CD4-positive, alpha-beta T cell treated with Interleukin-4 for 4 hours (primary cell): ENCODE data around the gene KIF18B.
"Not testable (repeated sequence)": the region's sequence is repeated elsewhere in the genome, so short reads cannot be mapped to it uniquely, and the experiment has no call there.

ENCODE experiments used
- DNase-seq: peaks from one replicate; pipeline ENCODE4 v3.0.0-alpha.2; 2020

KIF18B gene

GRCh38 chr17:44969144-44969780 lies 21.7 kb upstream of the KIF18B start:
- DNase-seq = no peak

- DNase-seq = peak; percentile 75
Measured at GRCh38 chr17:44968225-44969143, 20.9 kb upstream of the KIF18B start, which contains the start of gene C1QL1. Gene C1QL1, minus strand, starts transcription at chr17:44968303. Its CDS starts 255 bp downstream, at chr17:44968048.

DNA sequence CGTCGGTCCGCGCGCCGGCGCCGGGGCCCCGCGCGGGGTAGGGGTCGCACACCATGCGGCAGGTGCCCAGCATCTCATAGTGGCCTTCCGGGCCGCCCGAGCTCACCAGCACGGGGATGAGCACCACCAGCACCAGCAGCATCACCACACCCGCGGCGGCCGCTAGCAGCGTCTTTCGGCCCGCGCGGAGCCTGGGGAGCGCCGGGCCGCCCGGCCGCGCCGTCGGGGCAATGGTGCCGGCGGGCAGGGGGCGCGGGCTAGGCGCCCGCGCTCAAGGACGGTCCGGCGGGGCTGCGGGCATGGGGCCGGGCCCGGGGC lies 20.3 kb upstream of the KIF18B start:
- DNase-seq = no peak

DNA sequence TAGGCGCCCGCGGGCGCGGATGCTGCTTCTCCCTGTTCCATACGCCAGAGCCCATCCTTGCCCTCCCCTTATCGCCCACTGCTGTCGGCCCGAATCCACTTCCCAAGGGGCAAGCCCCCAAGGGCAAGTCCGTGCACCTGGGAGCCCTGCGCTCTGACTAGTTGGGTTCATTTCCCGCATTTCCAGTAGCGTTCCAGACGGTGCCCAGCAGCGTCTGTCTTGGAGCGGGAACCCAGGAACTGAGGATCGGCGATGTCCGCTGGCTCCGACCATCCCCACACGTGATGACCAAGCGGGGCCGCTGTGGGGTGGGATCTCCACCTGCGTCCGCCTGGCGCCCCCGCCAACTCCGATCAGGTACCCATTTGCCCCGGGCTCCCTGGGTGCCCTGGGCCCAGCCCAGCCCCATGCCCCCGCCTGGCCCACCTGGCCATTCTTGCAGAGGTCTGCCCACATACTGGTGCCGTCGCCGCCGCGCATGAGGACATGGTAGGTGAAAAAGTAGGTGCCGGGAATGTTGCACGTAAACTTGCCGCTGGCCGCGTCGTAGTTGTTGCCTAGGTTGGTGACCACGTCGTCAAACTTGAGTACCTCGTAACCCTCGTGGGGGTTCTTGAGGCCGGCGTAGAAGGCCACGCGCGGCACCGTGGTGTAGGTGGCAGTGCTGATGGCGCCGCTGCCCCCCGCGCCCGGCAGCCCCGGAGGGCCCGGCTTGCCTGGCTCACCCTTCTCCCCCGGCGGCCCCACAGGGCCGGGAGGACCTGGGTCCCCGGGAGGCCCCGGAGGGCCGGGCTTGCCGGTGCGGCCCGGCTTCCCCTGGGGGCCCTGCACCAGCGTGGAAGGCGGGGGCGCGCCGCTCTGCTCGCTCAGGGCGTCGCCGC lies 19.7 kb upstream of the KIF18B start:
- no peak for DNase-seq

DNA sequence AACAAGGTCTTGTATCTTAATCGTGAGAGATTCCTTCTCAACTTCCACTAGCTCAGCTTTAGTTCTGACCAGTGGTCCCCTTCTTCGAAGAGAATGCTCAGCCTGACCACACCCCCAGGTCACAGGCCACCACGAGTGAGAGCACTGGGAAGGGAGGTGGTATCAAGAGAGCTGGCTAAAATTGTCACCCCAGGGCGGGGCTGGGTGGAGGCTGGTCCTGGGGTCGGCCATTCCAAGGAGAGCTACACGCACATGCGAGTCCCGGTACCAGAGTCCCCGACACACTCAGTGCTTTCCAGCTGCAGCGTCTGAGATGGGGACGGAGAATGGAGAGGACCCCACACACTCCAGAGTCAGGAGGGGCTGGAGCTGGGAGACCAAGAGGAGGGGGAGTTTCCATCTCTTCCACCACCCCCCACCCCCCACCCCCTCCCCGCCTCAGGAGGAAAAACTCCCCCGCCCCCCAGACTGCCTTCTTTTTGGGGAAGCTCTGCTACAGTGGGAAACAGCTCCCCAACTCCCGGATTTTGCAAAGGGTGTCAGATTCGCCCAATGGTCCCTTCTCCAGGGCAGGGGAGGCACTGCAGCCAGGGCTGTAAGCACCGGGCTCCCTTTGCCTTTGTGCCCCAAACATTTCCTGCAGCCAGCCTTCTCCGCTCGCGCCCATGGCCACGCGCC lies 18.9 kb upstream of the KIF18B start:
- DNase-seq = no peak

DNA sequence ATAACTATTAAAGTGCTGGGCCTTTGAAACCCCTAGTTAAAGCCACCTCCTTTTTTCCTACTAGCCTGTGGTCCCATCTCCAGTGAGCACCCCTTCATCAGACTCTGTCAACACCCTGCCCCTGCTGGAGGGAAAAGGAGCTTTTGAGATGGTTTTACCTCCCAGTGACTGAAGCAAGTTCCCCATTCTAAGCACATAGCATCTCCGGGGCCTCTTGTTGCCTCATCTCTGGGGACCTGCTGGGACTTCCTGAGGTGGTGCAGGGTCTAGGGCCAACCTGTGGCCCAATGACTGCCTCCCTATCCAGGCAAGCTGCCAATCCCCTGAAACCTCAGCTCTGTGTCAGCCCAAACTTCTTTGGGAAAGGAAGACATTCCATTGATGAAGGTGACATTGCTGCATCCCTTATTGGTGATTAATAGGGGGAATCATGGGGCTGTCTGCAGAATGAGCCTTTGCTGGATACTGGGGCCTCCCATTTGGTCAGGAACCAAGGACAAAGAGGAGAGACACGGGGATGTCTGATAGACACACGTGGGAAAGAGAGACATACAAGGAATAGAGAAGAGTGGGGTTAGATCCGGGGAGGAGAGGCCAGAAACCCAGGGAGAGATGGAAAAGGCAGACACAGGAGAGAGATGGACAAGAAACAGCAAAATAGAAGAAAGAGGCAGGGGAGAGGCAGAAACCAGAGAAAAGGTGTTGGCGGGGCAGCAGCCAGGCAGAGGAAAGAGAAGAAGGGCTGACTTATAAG lies 18.1 kb upstream of the KIF18B start:
- no peak for DNase-seq

GRCh38 chr17:44961921-44962350 lies 14.4 kb upstream of the KIF18B start:
- no peak for DNase-seq

GRCh38 chr17:44960691-44961090 lies 13.1 kb upstream of the KIF18B start:
- no peak for DNase-seq

DNA sequence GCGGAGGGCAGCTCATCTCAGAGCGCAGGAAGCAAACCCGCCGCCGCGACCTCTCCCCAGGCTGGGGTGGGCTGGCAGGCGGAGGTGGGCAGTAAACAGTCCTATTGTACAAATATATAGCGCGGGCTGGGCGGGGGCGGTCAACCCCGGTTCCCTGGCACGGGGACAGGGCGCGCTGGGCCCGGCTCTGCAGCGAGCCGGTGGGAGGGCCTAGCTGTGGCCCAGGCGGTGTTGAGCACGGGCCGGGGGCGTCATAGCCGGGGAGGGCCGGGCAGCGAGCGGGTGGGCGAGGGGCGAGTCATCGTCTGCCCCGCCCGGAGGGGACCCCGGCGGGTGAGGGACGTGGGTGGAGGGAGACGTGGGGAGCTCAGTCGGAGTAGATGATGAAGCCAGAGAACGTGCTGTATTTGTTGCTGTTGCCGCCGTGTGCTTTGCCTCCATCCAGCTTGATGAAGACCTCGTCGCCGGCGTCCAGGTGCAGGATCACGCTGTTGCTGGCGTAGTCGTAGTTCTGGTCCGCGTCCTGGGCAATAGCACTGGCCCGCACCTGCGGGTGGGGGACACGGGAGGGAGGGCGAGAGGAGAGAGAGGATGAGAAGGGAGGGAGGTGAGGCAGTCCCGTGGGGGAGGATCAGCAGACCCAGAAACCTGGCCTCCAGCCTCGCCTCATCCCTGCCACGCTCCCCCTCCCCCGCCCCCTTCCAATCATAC lies 12.4 kb upstream of the KIF18B start:
- no peak for DNase-seq

DNA sequence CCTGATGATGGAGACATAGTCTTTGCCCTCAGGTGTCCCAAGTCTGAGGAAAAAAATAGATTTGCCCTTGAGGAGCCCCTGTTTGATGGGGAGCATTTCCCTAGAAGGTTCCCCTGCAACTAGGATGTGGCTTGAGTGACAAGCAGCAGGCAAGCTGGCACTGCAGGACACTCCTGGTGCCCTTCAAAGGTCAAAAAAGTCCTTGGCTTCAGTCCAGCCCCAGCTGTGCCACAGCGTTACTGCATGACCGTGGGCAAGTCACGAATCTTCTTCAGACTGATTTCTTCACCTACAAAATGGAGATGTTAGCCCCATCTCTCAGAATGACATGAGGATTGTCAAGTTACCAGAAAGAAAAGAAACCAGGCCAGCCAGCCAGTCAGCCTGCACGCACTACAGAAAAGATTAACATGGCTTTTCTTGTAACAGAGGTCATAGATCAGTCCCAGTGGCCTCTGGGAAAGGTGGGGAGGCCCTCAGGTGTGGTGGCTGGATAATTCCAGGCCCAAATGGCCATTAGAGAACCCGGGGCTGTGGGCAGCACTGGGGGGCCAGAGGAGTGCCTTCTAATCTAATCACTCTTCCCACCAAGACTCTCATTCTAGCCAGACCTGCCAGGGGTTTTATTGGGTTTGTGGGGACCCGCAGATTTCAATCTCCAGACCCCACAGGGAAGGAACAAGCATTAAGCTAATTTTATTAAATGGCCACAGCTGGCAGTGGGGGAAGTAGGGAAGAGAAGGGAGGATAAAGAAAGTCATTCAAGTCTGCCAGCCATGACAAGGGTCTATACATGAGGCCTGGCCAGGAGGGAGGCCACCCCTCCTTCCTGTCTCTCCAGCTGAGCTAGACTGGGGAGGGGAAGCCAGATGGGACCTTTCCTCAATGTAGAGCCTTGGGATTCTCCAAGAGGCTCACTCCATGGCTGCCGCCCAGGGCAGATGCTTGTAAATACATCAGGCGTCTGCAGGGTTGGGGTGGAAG lies 9.7 kb upstream of the KIF18B start:
- no peak for DNase-seq

- no peak for DNase-seq
Measured at GRCh38 chr17:44955674-44956425, 8.3 kb upstream of the KIF18B start.

DNA sequence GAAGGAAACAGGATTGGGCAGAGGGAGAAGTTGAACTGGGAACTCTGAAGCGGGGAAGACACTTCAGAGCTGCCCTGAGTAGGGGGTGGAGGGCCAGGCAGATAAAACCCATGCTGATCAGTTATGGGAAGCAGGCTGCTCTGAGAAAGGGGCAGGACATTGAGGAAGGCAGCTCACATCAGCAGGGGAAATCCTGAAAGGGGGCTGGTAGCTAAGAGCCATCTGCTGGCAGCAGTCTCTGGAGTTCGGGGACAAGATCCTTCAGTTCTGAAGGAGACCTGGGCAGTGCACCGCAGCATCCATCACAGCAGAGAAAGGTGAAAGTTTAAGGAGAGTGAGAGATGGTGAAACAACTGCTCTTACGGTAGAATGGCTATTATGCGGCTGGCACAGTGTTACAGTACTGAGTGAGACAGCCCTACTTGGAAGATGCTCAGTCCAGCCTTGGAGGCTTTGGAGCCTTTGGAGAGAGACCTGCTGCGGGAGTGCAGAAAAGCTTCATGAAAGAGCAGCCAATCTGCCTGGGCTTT lies 5.4 kb upstream of the KIF18B start:
- DNase-seq = no peak

- no peak for DNase-seq
Measured at GRCh38 chr17:44948315-44948795, 782 bp upstream of the KIF18B start.

GRCh38 chr17:44945652-44946051 lies 1.9 kb downstream of the KIF18B start:
- DNase-seq = not testable (repeated sequence)

GRCh38 chr17:44942456-44942855 lies 5.1 kb downstream of the KIF18B start:
- DNase-seq = no peak

GRCh38 chr17:44941712-44942331 lies 5.8 kb downstream of the KIF18B start:
- DNase-seq = peak; percentile 15

- no peak for DNase-seq
Measured at GRCh38 chr17:44940768-44941167, 6.8 kb downstream of the KIF18B start.

- DNase-seq = no peak
Measured at GRCh38 chr17:44940317-44940716, 7.3 kb downstream of the KIF18B start.
